HepG2 (cell line): Measurements from ENCODE around the gene FLAD1. TPM values are rescaled to one million over a fixed set of nuclear protein-coding genes. Genes with fewer than 3 reads are reported as not detected.

Experiments
- ERF ChIP-seq: IDR thresholded peaks from 2 replicates; pipeline ENCODE4 v1.6.1; 2018; ENCODE audit warnings: missing biosample characterization, missing genetic modification reagents
- FOXJ3 ChIP-seq: sonication (generic); formaldehyde crosslinking; IDR thresholded peaks from 2 replicates; pipeline ENCODE4 v1.4.0; 2020; ENCODE audit warnings: missing genetic modification reagents, mild to moderate bottlenecking, borderline replicate concordance
- FOXK1 ChIP-seq: sonication (generic); formaldehyde crosslinking; IDR thresholded peaks from 2 replicates; pipeline ENCODE4 v1.4.0; 2020; ENCODE audit warnings: low read depth, missing genetic modification reagents, borderline replicate concordance
- GATAD1 ChIP-seq: IDR thresholded peaks from 2 replicates; pipeline ENCODE4 v1.6.1; 2016; ENCODE audit warnings: missing genetic modification reagents, missing compliant biosample characterization
- GATAD2A ChIP-seq: IDR thresholded peaks from 2 replicates; pipeline ENCODE4 v1.6.1; 2016
- IRX3 ChIP-seq: sonication (generic); formaldehyde crosslinking; IDR thresholded peaks from 2 replicates; pipeline ENCODE4 v1.8.1; 2023; ENCODE audit warnings: mild to moderate bottlenecking, low read depth, missing genetic modification reagents, borderline replicate concordance
- KMT2B ChIP-seq: IDR thresholded peaks from 2 replicates; pipeline ENCODE4 v1.6.1; 2016; ENCODE audit warnings: missing genetic modification reagents, missing compliant biosample characterization
- MEIS2 ChIP-seq: sonication (generic); formaldehyde crosslinking; IDR thresholded peaks from 2 replicates; pipeline ENCODE4 v1.9.0; 2021; ENCODE audit warnings: mild to moderate bottlenecking, missing genetic modification reagents
- NFRKB ChIP-seq: fragments of 450-650 bp; IDR thresholded peaks from 2 replicates; pipeline ENCODE4 v1.6.1; 2017
- NR2C2 ChIP-seq: sonication (generic); formaldehyde crosslinking; IDR thresholded peaks from 2 replicates; pipeline ENCODE4 v1.4.0; 2020; ENCODE audit warnings: missing genetic modification reagents, mild to moderate bottlenecking, moderate library complexity, borderline replicate concordance
- POLR2AphosphoS2 ChIP-seq: IDR thresholded peaks from 2 replicates; pipeline ENCODE4 v1.6.1; 2011; ENCODE audit warnings: low read depth, low read length, improper control_type of control experiment
- POLR2AphosphoS5 ChIP-seq: IDR thresholded peaks from 2 replicates; pipeline ENCODE4 v1.6.1; 2012; ENCODE audit warnings: low read depth, low read length
- SAP130 ChIP-seq: IDR thresholded peaks from 2 replicates; pipeline ENCODE4 v1.6.1; 2016; ENCODE audit warnings: low read depth
- ZBTB20 ChIP-seq: sonication (generic); formaldehyde crosslinking; IDR thresholded peaks from 2 replicates; pipeline ENCODE4 v1.8.1; 2023; ENCODE audit warnings: missing genetic modification reagents, low read depth, mild to moderate bottlenecking, borderline replicate concordance
- ZNF451 ChIP-seq: sonication (generic); formaldehyde crosslinking; IDR thresholded peaks from 2 replicates; pipeline ENCODE4 v1.5.0; 2020; ENCODE audit warnings: mild to moderate bottlenecking, missing genetic modification reagents
- ZNF510 ChIP-seq: sonication (generic); formaldehyde crosslinking; IDR thresholded peaks from 2 replicates; pipeline ENCODE4 v1.4.0; 2020; ENCODE audit warnings: low read depth, mild to moderate bottlenecking, missing genetic modification reagents
- ZNF563 ChIP-seq: sonication (generic); formaldehyde crosslinking; IDR thresholded peaks from 2 replicates; pipeline ENCODE4 v1.8.0; 2022; ENCODE audit warnings: mild to moderate bottlenecking, moderate library complexity, missing genetic modification reagents
- ZNF567 ChIP-seq: sonication (generic); formaldehyde crosslinking; IDR thresholded peaks from 2 replicates; pipeline ENCODE4 v1.8.1; 2023; ENCODE audit warnings: mild to moderate bottlenecking, missing genetic modification reagents, borderline replicate concordance
- ZNF605 ChIP-seq: sonication (generic); formaldehyde crosslinking; IDR thresholded peaks from 2 replicates; pipeline ENCODE4 v1.8.0; 2022; ENCODE audit warnings: mild to moderate bottlenecking, missing genetic modification reagents
- ZNF644 ChIP-seq: IDR thresholded peaks from 2 replicates; pipeline ENCODE4 v1.6.1; 2016; ENCODE audit warnings: low read depth
- ZNF781 ChIP-seq: sonication (generic); formaldehyde crosslinking; IDR thresholded peaks from 2 replicates; pipeline ENCODE4 v1.5.1; 2020; ENCODE audit warnings: borderline replicate concordance, mild to moderate bottlenecking, missing genetic modification reagents; ENCODE audit errors: not compliant biosample characterization
- ZNF816 ChIP-seq: sonication (generic); formaldehyde crosslinking; IDR thresholded peaks from 2 replicates; pipeline ENCODE4 v1.8.0; 2022; ENCODE audit warnings: missing genetic modification reagents, mild to moderate bottlenecking, borderline replicate concordance
- ZSCAN21 ChIP-seq: sonication (generic); formaldehyde crosslinking; IDR thresholded peaks from 2 replicates; pipeline ENCODE4 v1.8.0; 2022; ENCODE audit warnings: mild to moderate bottlenecking, missing genetic modification reagents, moderate library complexity, borderline replicate concordance
- ZSCAN9 ChIP-seq: IDR thresholded peaks from 2 replicates; pipeline ENCODE4 v1.6.1; 2016; ENCODE audit warnings: borderline replicate concordance
- polyA plus RNA-seq, 8 experiments: library from polyadenylated mRNA; depleted of rRNA in 3 of 8; stranded (reverse) in 7 of 8; unstranded in 1 of 8; fragments of >200 nt; fragmentation: Illumina TruSeq in 4 of 8; extraction: Trizol in 4 of 8; gene quantifications; 2 replicates each; pipeline versions ENCODE4 v1.2.1 to v1.2.3, GENCODE V29; 2011 to 2016; ENCODE audit warnings: low read depth in 4 of 8, missing spikeins in 1 of 8, mixed read lengths in 1 of 8; ENCODE audit not compliant: insufficient read depth in 1 of 8
- total RNA-seq, 5 experiments: library from RNA; depleted of rRNA; stranded (reverse); fragments of >200 nt; fragmentation: Illumina TruSeq; extraction: Trizol; gene quantifications; 2 replicates each; pipeline ENCODE4 v1.2.3, GENCODE V29; 2016; ENCODE audit warnings: low read depth in 1 of 5
- TF ChIP-seq, protein P1 (sequence below): sonication (generic); formaldehyde crosslinking; IDR thresholded peaks from 2 replicates; pipeline ENCODE4 v1.4.0; 2020; ENCODE audit warnings: missing genetic modification reagents, borderline replicate concordance
- TF ChIP-seq, protein P2 (sequence below): fragments of 450-650 bp; IDR thresholded peaks from 2 replicates; pipeline ENCODE4 v1.6.1; 2016

Gene FLAD1
- total and polyA plus RNA-seq, 2 of the 13 experiments (the other 11 are each of a cell fraction or from before 2014, with no cell fraction given) = 25.9 to 32.8 TPM

DNA sequence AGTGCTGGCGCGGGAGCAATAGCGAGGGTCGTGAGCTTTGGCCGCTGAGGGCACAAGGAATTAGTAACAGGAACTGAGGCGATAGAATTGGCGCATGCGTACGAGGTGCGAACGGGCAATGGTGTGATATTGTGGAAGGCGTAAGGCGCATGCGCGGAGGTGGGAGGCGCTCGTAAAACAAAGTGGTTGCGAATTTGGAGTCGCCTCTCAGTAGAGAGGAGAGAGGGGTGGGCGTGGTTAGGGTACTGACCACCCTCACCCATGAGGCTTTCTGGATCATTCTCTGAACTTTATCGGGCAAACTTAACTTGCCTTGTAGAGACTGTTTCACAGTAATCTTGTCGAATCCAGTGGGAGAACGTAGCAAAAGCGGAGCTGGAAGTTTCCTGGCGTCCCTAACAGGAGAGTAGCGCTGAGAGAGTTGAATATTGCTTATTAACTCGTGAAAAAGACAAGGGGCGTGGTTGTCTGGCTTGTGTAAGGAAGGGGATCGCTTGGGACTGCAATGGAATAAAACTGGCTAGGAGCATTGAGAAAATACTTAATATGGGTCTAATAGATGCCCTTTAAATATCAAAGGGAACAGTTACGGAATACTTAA lies 8.2 kb upstream of the FLAD1 start (continued):
- peak; percentile 88 for TF ChIP-seq POLR2AphosphoS5
- peak; percentile 48; the same call in 1 of the 2 replicates for TF ChIP-seq KMT2B (CRISPR knock-in tag)
- TF ChIP-seq GATAD2A (CRISPR knock-in tag) = no peak; the same call in 1 of the 2 replicates
- peak; percentile 55 for TF ChIP-seq ZNF605 (CRISPR knock-in tag)
- TF ChIP-seq ZNF644 (CRISPR knock-in tag) = no peak
- peak; percentile 10; the same call in 1 of the 2 replicates for TF ChIP-seq FOXK1 (CRISPR knock-in tag)
- peak; percentile 13; the same call in 1 of the 2 replicates for TF ChIP-seq ZNF510 (CRISPR knock-in tag)
- no peak for TF ChIP-seq ZNF451 (CRISPR knock-in tag)
- no peak for TF ChIP-seq ZNF567 (CRISPR knock-in tag)
- no peak for TF ChIP-seq NFRKB
- 0 out of 2 replicates have a peak, but pooled peaks have one; percentile 9 for TF ChIP-seq IRX3 (CRISPR knock-in tag)
- TF ChIP-seq ZSCAN9 (CRISPR knock-in tag) = 0 out of 2 replicates have a peak, but pooled peaks have one; percentile 18
- TF ChIP-seq ZNF563 (CRISPR knock-in tag) = no peak
- TF ChIP-seq ERF = peak; percentile 14; the same call in 1 of the 2 replicates
- TF ChIP-seq, protein P1, sequence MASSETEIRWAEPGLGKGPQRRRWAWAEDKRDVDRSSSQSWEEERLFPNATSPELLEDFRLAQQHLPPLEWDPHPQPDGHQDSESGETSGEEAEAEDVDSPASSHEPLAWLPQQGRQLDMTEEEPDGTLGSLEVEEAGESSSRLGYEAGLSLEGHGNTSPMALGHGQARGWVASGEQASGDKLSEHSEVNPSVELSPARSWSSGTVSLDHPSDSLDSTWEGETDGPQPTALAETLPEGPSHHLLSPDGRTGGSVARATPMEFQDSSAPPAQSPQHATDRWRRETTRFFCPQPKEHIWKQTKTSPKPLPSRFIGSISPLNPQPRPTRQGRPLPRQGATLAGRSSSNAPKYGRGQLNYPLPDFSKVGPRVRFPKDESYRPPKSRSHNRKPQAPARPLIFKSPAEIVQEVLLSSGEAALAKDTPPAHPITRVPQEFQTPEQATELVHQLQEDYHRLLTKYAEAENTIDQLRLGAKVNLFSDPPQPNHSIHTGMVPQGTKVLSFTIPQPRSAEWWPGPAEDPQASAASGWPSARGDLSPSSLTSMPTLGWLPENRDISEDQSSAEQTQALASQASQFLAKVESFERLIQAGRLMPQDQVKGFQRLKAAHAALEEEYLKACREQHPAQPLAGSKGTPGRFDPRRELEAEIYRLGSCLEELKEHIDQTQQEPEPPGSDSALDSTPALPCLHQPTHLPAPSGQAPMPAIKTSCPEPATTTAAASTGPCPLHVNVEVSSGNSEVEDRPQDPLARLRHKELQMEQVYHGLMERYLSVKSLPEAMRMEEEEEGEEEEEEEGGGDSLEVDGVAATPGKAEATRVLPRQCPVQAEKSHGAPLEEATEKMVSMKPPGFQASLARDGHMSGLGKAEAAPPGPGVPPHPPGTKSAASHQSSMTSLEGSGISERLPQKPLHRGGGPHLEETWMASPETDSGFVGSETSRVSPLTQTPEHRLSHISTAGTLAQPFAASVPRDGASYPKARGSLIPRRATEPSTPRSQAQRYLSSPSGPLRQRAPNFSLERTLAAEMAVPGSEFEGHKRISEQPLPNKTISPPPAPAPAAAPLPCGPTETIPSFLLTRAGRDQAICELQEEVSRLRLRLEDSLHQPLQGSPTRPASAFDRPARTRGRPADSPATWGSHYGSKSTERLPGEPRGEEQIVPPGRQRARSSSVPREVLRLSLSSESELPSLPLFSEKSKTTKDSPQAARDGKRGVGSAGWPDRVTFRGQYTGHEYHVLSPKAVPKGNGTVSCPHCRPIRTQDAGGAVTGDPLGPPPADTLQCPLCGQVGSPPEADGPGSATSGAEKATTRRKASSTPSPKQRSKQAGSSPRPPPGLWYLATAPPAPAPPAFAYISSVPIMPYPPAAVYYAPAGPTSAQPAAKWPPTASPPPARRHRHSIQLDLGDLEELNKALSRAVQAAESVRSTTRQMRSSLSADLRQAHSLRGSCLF (CRISPR knock-in tag) = no peak
- TF ChIP-seq SAP130 (CRISPR knock-in tag) = peak; percentile 53
- TF ChIP-seq NR2C2 (CRISPR knock-in tag) = no peak
- no peak for TF ChIP-seq POLR2AphosphoS2
- TF ChIP-seq FOXJ3 (CRISPR knock-in tag) = peak; percentile 45; the same call in 1 of the 2 replicates
- TF ChIP-seq ZNF816 = peak; percentile 81; the same call in 1 of the 2 replicates
- no peak for TF ChIP-seq MEIS2 (CRISPR knock-in tag)
- peak; percentile 51 for TF ChIP-seq ZNF781 (CRISPR knock-in tag)
- no peak for TF ChIP-seq GATAD1
- TF ChIP-seq, protein P2, sequence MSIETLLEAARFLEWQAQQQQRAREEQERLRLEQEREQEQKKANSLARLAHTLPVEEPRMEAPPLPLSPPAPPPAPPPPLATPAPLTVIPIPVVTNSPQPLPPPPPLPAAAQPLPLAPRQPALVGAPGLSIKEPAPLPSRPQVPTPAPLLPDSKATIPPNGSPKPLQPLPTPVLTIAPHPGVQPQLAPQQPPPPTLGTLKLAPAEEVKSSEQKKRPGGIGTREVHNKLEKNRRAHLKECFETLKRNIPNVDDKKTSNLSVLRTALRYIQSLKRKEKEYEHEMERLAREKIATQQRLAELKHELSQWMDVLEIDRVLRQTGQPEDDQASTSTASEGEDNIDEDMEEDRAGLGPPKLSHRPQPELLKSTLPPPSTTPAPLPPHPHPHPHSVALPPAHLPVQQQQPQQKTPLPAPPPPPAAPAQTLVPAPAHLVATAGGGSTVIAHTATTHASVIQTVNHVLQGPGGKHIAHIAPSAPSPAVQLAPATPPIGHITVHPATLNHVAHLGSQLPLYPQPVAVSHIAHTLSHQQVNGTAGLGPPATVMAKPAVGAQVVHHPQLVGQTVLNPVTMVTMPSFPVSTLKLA = peak; percentile 50
- TF ChIP-seq ZBTB20 (CRISPR knock-in tag) = no peak; the same call in 1 of the 2 replicates
- TF ChIP-seq ZSCAN21 (CRISPR knock-in tag) = 0 out of 2 replicates have a peak, but pooled peaks have one; percentile 18
